ENCODE measurements around the gene ZNF652.
"Not testable (repeated sequence)": the region's sequence is repeated elsewhere in the genome, so short reads cannot be mapped to it uniquely, and the experiment has no call there.

ZNF652 gene

GRCh38 chr17:49261540-49261939, 100.5 kb downstream of the ZNF652 start:
- DNase-seq (ENCODE audit: low read depth in 2 of 2) = not testable (repeated sequence)

DNA sequence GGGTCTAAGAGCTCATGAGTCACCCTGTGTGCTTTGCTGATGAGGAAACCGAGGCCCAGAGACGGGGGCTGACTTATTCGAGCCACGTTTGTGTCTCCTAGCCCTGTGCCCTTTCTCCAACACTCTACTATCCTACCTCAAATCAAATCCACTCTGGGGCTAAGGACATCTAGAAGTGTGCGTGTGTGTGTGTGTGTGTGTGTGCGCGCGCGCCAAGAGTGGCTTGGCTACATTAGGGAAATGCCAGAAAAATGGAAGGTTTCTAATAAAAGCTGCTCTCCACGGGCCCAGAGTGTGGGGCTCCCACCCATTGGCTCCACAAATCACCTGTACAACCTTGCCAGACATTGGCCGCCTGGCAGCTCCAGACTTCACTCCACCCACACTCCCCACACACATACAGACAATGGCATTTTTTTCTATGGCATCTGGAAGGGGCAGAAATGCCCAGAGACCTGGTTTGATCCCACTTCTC, 101.2 kb downstream of the ZNF652 start:
- DNase-seq (ENCODE audit: low read depth in 2 of 2) = peak in 1 of 2 donors; percentile 36

DNA sequence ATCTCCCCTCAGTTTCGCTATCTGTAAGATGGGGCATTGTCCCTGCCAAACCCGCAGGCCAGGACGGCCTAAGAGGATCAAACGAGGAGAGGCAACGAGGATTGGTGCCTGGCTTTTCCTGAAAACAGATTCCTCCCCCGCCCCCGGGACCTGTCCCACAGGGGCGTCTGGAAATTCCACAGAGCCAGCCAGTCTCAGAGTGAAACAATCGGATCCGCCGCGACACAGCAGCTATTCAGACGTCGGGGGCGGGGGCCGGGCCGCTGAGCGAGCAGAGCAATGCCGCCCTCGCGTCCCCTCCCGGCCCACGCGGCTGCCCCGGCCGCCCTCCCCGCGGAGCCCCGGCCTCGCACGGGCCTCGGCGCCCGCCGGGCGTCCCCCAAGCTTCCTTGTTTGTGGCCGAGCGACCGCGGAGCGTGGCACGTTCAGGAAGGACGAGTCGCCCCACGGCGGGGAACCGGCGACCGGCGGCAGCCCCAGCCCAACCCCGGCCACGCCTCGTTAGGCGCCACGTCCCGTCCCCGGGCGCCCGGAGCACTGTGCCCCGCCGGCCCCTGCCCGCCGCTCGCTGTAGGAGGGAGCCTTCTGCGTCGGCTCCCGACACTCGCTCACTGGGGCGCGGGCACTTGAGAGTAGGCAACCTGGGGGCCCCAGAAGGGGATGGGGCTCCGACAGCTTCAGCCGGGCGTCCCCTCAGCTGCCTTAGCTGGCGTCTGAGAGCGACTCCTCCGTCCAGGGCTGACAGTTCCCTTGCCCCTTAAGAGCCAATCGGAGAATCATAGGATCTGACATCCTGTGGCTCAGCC, 101.8 kb downstream of the ZNF652 start:
- DNase-seq (ENCODE audit: low read depth in 2 of 2) = peak; percentile 36 to 59

DNA sequence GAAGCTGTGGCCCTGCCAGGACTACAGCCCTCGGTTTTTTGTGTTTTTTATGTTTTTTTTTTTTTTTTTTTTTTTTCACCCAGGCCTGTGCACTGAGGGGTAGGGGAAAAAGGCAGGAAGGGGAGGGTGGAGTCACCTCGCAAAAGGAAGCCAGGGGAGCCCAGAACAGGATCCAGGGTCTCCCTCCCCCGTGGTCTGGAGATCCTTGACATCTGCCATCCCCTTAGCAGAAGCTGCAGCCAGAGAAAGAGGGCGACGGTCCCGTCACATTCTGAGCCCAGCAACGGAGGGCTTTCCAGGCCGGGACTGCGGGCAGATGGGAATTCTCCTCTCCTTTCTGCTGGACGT, 102.4 kb downstream of the ZNF652 start:
- no peak for DNase-seq (ENCODE audit: low read depth in 2 of 2)

GRCh38 chr17:49258394-49258793, 103.7 kb downstream of the ZNF652 start:
- no peak for DNase-seq (ENCODE audit: low read depth in 2 of 2)

DNA sequence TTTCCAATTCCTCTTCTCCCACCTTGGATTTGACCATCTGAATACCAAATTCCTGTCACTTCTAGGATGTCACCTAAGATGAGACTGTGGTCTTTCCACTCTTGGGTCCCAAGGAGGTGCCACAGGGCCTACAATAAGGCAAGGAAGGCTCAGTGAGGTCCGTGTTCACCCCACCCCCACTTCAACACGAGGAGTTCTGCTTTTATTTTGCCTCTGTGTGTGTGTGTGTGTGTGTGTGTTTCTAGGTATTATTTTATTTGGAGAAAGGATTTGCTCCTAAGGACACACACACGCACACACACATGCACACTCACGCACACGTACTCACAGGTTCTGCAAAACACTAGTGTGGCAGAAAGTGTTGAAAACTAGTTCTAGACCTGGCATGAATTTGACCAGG, 106.9 kb downstream of the ZNF652 start:
- no peak for DNase-seq (ENCODE audit: low read depth in 2 of 2)

GRCh38 chr17:49254066-49254465, 108.0 kb downstream of the ZNF652 start:
- no peak for DNase-seq (ENCODE audit: low read depth in 2 of 2)

- no peak for DNase-seq (ENCODE audit: low read depth in 2 of 2)
Measured at GRCh38 chr17:49252148-49252695, 109.8 kb downstream of the ZNF652 start.

DNA sequence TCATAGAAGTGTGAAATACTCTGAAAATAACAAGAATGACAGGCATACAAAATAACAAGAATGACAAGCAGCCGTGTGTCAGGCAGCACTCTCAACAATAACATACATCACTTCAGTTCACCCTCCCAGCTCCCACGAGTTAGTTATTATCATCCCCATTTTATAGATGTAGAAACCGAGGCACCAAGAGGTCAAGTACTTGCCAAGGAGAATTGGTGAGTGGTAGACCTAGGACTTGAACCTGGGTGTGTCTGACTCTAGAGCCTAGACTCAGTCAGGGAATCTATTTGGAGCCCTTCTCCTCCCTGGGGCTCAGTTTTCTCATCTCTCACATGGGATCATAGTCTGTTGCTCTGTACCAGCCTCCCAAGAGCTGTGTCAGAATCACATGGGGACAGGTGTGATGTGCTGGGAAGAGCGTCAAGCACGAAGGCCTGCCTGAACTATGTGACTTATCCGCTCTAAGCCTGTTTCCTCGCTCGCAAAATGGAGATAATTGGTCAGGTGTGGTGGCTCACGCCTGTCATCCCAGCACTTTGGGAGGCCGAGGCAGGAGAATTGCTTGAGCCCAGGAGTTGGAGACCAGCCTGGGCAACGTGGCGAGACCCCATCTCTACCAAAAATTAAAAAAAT, 112.0 kb downstream of the ZNF652 start:
- DNase-seq (ENCODE audit: low read depth in 2 of 2) = no peak

DNA sequence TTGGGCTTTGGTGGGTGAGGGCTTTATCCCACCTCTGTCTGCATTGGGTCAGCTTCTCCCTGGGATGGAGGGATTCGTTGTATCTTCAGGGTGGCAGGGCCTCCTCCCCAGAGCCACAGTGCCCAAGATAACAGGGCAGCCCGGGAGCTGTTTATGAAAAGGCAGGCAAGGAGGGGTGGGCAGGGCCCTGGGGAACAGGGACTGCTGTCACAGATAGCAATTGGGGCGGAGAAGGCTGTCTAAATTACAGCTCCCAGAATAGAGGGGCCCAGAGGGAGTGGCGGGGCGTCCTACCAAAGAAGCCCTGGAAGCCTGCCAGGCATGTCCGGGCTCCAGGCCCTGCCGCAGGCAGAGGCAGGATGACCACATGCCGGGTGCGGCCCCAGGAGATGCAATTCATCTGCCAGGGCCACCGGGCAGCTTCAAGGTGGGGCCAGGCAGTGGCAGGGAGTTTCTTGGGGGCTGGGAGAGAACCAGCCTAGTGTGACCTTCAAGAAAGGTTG, 112.7 kb downstream of the ZNF652 start:
- no peak for DNase-seq (ENCODE audit: low read depth in 2 of 2)

GRCh38 chr17:49247944-49248343, 114.1 kb downstream of the ZNF652 start:
- DNase-seq (ENCODE audit: low read depth in 2 of 2) = no peak

GRCh38 chr17:49244839-49245238, 117.2 kb downstream of the ZNF652 start:
- no peak for DNase-seq (ENCODE audit: low read depth in 2 of 2)

Data from stimulated activated CD8-positive, alpha-beta memory T cell treated with anti-CD3 and anti-CD28 coated beads, Interleukin-15, amount 100 ng/mL, for 4 hours (primary cell).